Activated naive CD4-positive, alpha-beta T cell treated with anti-CD3 and anti-CD28 coated beads, Interleukin-2, amount 10 ng/mL, durations not matched to agents 7 days and 5 days (primary cell): ENCODE measurements around the gene TBC1D8.

Experiments used
- CTCF ChIA-PET: fragments of 350-600 bp; sonication (Branson Sonifier 250); formaldehyde crosslinking; loops from one replicate; lab custom pipeline; 2021; ENCODE audit warnings: antibody characterized with exemption; lab: Charles Lee
- DNase-seq: peaks from one replicate; pipeline ENCODE4 v3.0.0-alpha.2; 2020
- H3K27ac Mint-ChIP-seq: one replicate; pipeline ENCODE4 v1.8.0; 2021; ENCODE audit warnings: mild to moderate bottlenecking, moderate library complexity, mixed read lengths
- H3K27me3 Mint-ChIP-seq: one replicate; pipeline ENCODE4 v1.8.0; 2021; ENCODE audit warnings: mild to moderate bottlenecking, mixed read lengths
- H3K36me3 Mint-ChIP-seq: one replicate; pipeline ENCODE4 v1.8.0; 2021; ENCODE audit warnings: mixed read lengths
- H3K4me1 Mint-ChIP-seq: one replicate; pipeline ENCODE4 v1.8.0; 2021; ENCODE audit warnings: mixed read lengths
- H3K4me3 Mint-ChIP-seq: one replicate; pipeline ENCODE4 v1.8.0; 2021; ENCODE audit warnings: mild to moderate bottlenecking, moderate library complexity, mixed read lengths
- H3K9me3 Mint-ChIP-seq: one replicate; pipeline ENCODE4 v1.8.0; 2021; ENCODE audit warnings: mixed read lengths

The TBC1D8 gene

GRCh38 chr2:101105654-101106053 is 45.5 kb downstream of the TBC1D8 start:
- H3K27me3 Mint-ChIP-seq: no peaks in the 10 kb centered on the region
- H3K9me3 Mint-ChIP-seq: peaks cover 6% of the 10 kb centered on the region
- H3K4me3 Mint-ChIP-seq: no peak overlapping the region
- H3K36me3 Mint-ChIP-seq: no peaks in the 10 kb centered on the region
- H3K4me1 Mint-ChIP-seq: no peaks in the 10 kb centered on the region
- CTCF ChIA-PET: no interaction called here
- DNase-seq: no peak
- no peak overlapping the region for H3K27ac Mint-ChIP-seq

- peaks cover 11% of the 10 kb centered on the region for H3K9me3 Mint-ChIP-seq
- H3K4me3 Mint-ChIP-seq: no peak overlapping the region
- H3K4me1 Mint-ChIP-seq: no peaks in the 10 kb centered on the region
- CTCF ChIA-PET: no interaction called here
- H3K36me3 Mint-ChIP-seq: no peaks in the 10 kb centered on the region
- H3K27me3 Mint-ChIP-seq: peaks cover 3% of the 10 kb centered on the region
- DNase-seq: no peak
- H3K27ac Mint-ChIP-seq: no peak overlapping the region
Measured at GRCh38 chr2:101097638-101098037, 53.5 kb downstream of the TBC1D8 start.

GRCh38 chr2:101096619-101097142 is 54.5 kb downstream of the TBC1D8 start:
- DNase-seq: no peak
- Mint-ChIP-seq H3K9me3 (peaks cover 7% of the 10 kb centered on the region), H3K4me1 (no peaks in the 10 kb centered on the region), H3K27me3 (peaks cover 3% of the 10 kb centered on the region), H3K36me3 (no peaks in the 10 kb centered on the region), H3K27ac (no peak overlapping the region), H3K4me3 (no peak overlapping the region)
- CTCF ChIA-PET: interaction anchor here (0.5 kb wide), 1 partner anchor 41 kb away, joined by 4 read pairs; no protein-coding TSS in a partner anchor

GRCh38 chr2:101094351-101094750 is 56.8 kb downstream of the TBC1D8 start:
- DNase-seq: no peak
- no peak overlapping the region for H3K4me3 Mint-ChIP-seq
- CTCF ChIA-PET: no interaction called here
- H3K9me3 Mint-ChIP-seq: peaks cover 5% of the 10 kb centered on the region
- peaks cover 3% of the 10 kb centered on the region for H3K27me3 Mint-ChIP-seq
- no peak overlapping the region for H3K27ac Mint-ChIP-seq
- H3K36me3 Mint-ChIP-seq: no peaks in the 10 kb centered on the region
- H3K4me1 Mint-ChIP-seq: no peaks in the 10 kb centered on the region

GRCh38 chr2:101089942-101090799 is 61.0 kb downstream of the TBC1D8 start:
- no peak overlapping the region for H3K27ac Mint-ChIP-seq
- CTCF ChIA-PET: no interaction called here
- DNase-seq: no peak
- no peaks in the 10 kb centered on the region for H3K9me3 Mint-ChIP-seq
- H3K27me3 Mint-ChIP-seq: peaks cover 3% of the 10 kb centered on the region
- no peaks in the 10 kb centered on the region for H3K4me1 Mint-ChIP-seq
- no peak overlapping the region for H3K4me3 Mint-ChIP-seq
- H3K36me3 Mint-ChIP-seq: no peaks in the 10 kb centered on the region

- Mint-ChIP-seq H3K27ac (no peak overlapping the region), H3K4me3 (no peak overlapping the region), H3K36me3 (no peaks in the 10 kb centered on the region), H3K4me1 (no peaks in the 10 kb centered on the region), H3K9me3 (no peaks in the 10 kb centered on the region), H3K27me3 (peaks cover 3% of the 10 kb centered on the region)
- no peak for DNase-seq
- CTCF ChIA-PET: no interaction called here
Measured at GRCh38 chr2:101089419-101089818, 61.8 kb downstream of the TBC1D8 start.

GRCh38 chr2:101087638-101088037 is 63.5 kb downstream of the TBC1D8 start:
- DNase-seq: no peak
- Mint-ChIP-seq H3K9me3 (no peaks in the 10 kb centered on the region), H3K27me3 (peaks cover 3% of the 10 kb centered on the region), H3K36me3 (no peaks in the 10 kb centered on the region), H3K4me1 (no peaks in the 10 kb centered on the region), H3K27ac (no peak overlapping the region), H3K4me3 (no peak overlapping the region)
- CTCF ChIA-PET: no interaction called here

GRCh38 chr2:101083613-101084012 is 67.6 kb downstream of the TBC1D8 start:
- H3K9me3 Mint-ChIP-seq: no peaks in the 10 kb centered on the region
- CTCF ChIA-PET: no interaction called here
- H3K36me3 Mint-ChIP-seq: no peaks in the 10 kb centered on the region
- no peaks in the 10 kb centered on the region for H3K27me3 Mint-ChIP-seq
- H3K4me1 Mint-ChIP-seq: no peaks in the 10 kb centered on the region
- DNase-seq: no peak
- H3K4me3 Mint-ChIP-seq: no peak overlapping the region
- H3K27ac Mint-ChIP-seq: no peak overlapping the region

GRCh38 chr2:101082998-101083397 is 68.2 kb downstream of the TBC1D8 start:
- H3K9me3 Mint-ChIP-seq: no peaks in the 10 kb centered on the region
- no peaks in the 10 kb centered on the region for H3K27me3 Mint-ChIP-seq
- no peak for DNase-seq
- no peak overlapping the region for H3K4me3 Mint-ChIP-seq
- no peaks in the 10 kb centered on the region for H3K36me3 Mint-ChIP-seq
- no peaks in the 10 kb centered on the region for H3K4me1 Mint-ChIP-seq
- H3K27ac Mint-ChIP-seq: no peak overlapping the region
- CTCF ChIA-PET: no interaction called here

GRCh38 chr2:101081375-101081907 is 69.7 kb downstream of the TBC1D8 start:
- H3K27me3 Mint-ChIP-seq: no peaks in the 10 kb centered on the region
- no peaks in the 10 kb centered on the region for H3K9me3 Mint-ChIP-seq
- H3K4me1 Mint-ChIP-seq: no peaks in the 10 kb centered on the region
- no peaks in the 10 kb centered on the region for H3K36me3 Mint-ChIP-seq
- CTCF ChIA-PET: no interaction called here
- no peak overlapping the region for H3K27ac Mint-ChIP-seq
- no peak overlapping the region for H3K4me3 Mint-ChIP-seq
- no peak for DNase-seq

GRCh38 chr2:101080211-101081068 is 70.7 kb downstream of the TBC1D8 start:
- H3K4me3 Mint-ChIP-seq: no peak overlapping the region
- no peaks in the 10 kb centered on the region for H3K36me3 Mint-ChIP-seq
- no peaks in the 10 kb centered on the region for H3K9me3 Mint-ChIP-seq
- no peak for DNase-seq
- CTCF ChIA-PET: no interaction called here
- no peak overlapping the region for H3K27ac Mint-ChIP-seq
- H3K27me3 Mint-ChIP-seq: no peaks in the 10 kb centered on the region
- H3K4me1 Mint-ChIP-seq: no peaks in the 10 kb centered on the region

GRCh38 chr2:101076581-101076980 is 74.6 kb downstream of the TBC1D8 start:
- no peaks in the 10 kb centered on the region for H3K27me3 Mint-ChIP-seq
- H3K4me3 Mint-ChIP-seq: no peak overlapping the region
- H3K36me3 Mint-ChIP-seq: no peaks in the 10 kb centered on the region
- no peaks in the 10 kb centered on the region for H3K9me3 Mint-ChIP-seq
- CTCF ChIA-PET: no interaction called here
- no peaks in the 10 kb centered on the region for H3K4me1 Mint-ChIP-seq
- H3K27ac Mint-ChIP-seq: no peak overlapping the region
- DNase-seq: no peak

GRCh38 chr2:101064868-101065549 is 86.2 kb downstream of the TBC1D8 start:
- CTCF ChIA-PET: interaction anchor here (1.0 kb wide), 1 partner anchor 140 kb away, joined by 3 read pairs; no protein-coding TSS in a partner anchor
- H3K4me1 Mint-ChIP-seq: no peaks in the 10 kb centered on the region
- H3K36me3 Mint-ChIP-seq: no peaks in the 10 kb centered on the region
- H3K4me3 Mint-ChIP-seq: no peak overlapping the region
- no peaks in the 10 kb centered on the region for H3K9me3 Mint-ChIP-seq
- no peak overlapping the region for H3K27ac Mint-ChIP-seq
- DNase-seq: no peak
- no peaks in the 10 kb centered on the region for H3K27me3 Mint-ChIP-seq

- Mint-ChIP-seq H3K9me3 (no peaks in the 10 kb centered on the region), H3K36me3 (no peaks in the 10 kb centered on the region), H3K27me3 (no peaks in the 10 kb centered on the region), H3K4me3 (no peak overlapping the region), H3K4me1 (no peaks in the 10 kb centered on the region), H3K27ac (no peak overlapping the region)
- DNase-seq: no peak
- CTCF ChIA-PET: interaction anchor here (1.0 kb wide), 1 partner anchor 141 kb away, joined by 3 read pairs; no protein-coding TSS in a partner anchor
Measured at GRCh38 chr2:101064505-101064867, 86.7 kb downstream of the TBC1D8 start.
